CD4-positive, CD25-positive, alpha-beta regulatory T cell (primary cell): Measurements from ENCODE around the gene TPP2. TPM values are rescaled to one million over a fixed set of nuclear protein-coding genes. Genes with fewer than 3 reads are reported as not detected.

Experiments used
- ATAC-seq, 2 donors: fragments of 150-1000 bp; cut with Tn5 transposase; one replicate each; pipeline ENCODE4 v1.10.0; 2021; ENCODE audit warnings: low read depth in 2 of 2, moderate number of reproducible peaks in 2 of 2, moderate library complexity in 1 of 2
- DNase-seq, 3 donors: peaks; one replicate each; pipeline versions ENCODE4 v3.0.0 to v3.0.0-alpha.2; 2012 to 2022; ENCODE audit warnings: mixed read lengths in 1 of 3
- H3K27ac ChIP-seq: one replicate; pipeline ENCODE4 v1.7.0; 2013; ENCODE audit warnings: mild to moderate bottlenecking, low read length; ENCODE audit not compliant: insufficient read depth, poor library complexity, severe bottlenecking
- H3K27me3 ChIP-seq: one replicate; pipeline ENCODE4 v1.7.0; 2013; ENCODE audit warnings: low read length; ENCODE audit not compliant: control insufficient read depth, insufficient read depth
- H3K36me3 ChIP-seq: one replicate; pipeline ENCODE4 v1.7.0; 2013; ENCODE audit warnings: mild to moderate bottlenecking, low read length, moderate library complexity; ENCODE audit not compliant: control insufficient read depth, insufficient read depth
- H3K4me1 ChIP-seq: 2 replicates; pipeline ENCODE4 v1.7.0; 2013; ENCODE audit warnings: mild to moderate bottlenecking, low read length; ENCODE audit not compliant: insufficient read depth, control insufficient read depth, poor library complexity, severe bottlenecking
- H3K4me3 ChIP-seq: one replicate; pipeline ENCODE4 v1.7.0; 2013; ENCODE audit warnings: low read depth, mild to moderate bottlenecking, low read length, moderate library complexity
- H3K9me3 ChIP-seq, 2 experiments: 1 replicate in 1 of 2; 2 replicates in 1 of 2; pipeline ENCODE4 v1.7.0; 2013; ENCODE audit warnings: low read length in 2 of 2, mild to moderate bottlenecking in 1 of 2, moderate library complexity in 1 of 2; ENCODE audit not compliant: control insufficient read depth in 2 of 2
- H3K27ac Mint-ChIP-seq, 3 donors: one replicate each; pipeline ENCODE4 v1.8.0; 2020 to 2022; ENCODE audit warnings: mild to moderate bottlenecking in 3 of 3, mixed read lengths in 3 of 3, moderate library complexity in 2 of 3
- H3K27me3 Mint-ChIP-seq: one replicate; pipeline ENCODE4 v1.8.0; 2022; ENCODE audit warnings: mild to moderate bottlenecking, mixed read lengths
- H3K36me3 Mint-ChIP-seq: one replicate; pipeline ENCODE4 v1.8.0; 2020; ENCODE audit warnings: mixed read lengths
- H3K4me1 Mint-ChIP-seq, 4 donors: one replicate each; pipeline ENCODE4 v1.8.0; 2020 to 2022; ENCODE audit warnings: mixed read lengths in 4 of 4, mild to moderate bottlenecking in 1 of 4
- H3K4me3 Mint-ChIP-seq, 4 donors: one replicate each; pipeline ENCODE4 v1.8.0; 2020 to 2022; ENCODE audit warnings: mild to moderate bottlenecking in 4 of 4, mixed read lengths in 4 of 4, moderate library complexity in 3 of 4
- H3K9me3 Mint-ChIP-seq, 7 donors: one replicate each; pipeline ENCODE4 v1.8.0; 2020 to 2022; ENCODE audit warnings: mixed read lengths in 7 of 7, mild to moderate bottlenecking in 3 of 7, moderate library complexity in 2 of 7
- polyA plus RNA-seq, 4 donors: library from polyadenylated mRNA; unstranded; fragments of 300-500 nt; fragmentation: Illumina TruSeq; gene quantifications; one replicate each; pipeline ENCODE4 v1.2.3, GENCODE V29; 2021
- total RNA-seq: library from RNA; stranded (reverse); gene quantifications from one replicate; pipeline ENCODE4 v1.2.3, GENCODE V29; 2022

TPP2 gene
- total and polyA plus RNA-seq, 5 donors from 2014 or later: 59.1 to 128 (median 72.8) TPM

GRCh38 chr13:102617697-102618350, 21.0 kb downstream of the TPP2 start:
- Histone ChIP-seq H3K4me1 (no peaks in the 10 kb centered on the region), H3K36me3 (peaks cover 86% of the 10 kb centered on the region), H3K27me3 (no peaks in the 10 kb centered on the region), H3K4me3 (no peak overlapping the region), H3K9me3 (no peaks in the 10 kb centered on the region), H3K27ac (no peak overlapping the region)
- H3K36me3 Mint-ChIP-seq: peaks cover 42% of the 10 kb centered on the region
- H3K9me3 Mint-ChIP-seq: no peaks in the 10 kb centered on the region
- H3K4me3 Mint-ChIP-seq: no peak overlapping the region
- no peak for DNase-seq
- no peak overlapping the region for H3K27ac Mint-ChIP-seq
- no peaks in the 10 kb centered on the region for H3K27me3 Mint-ChIP-seq
- no peak for ATAC-seq
- H3K4me1 Mint-ChIP-seq: peaks cover 19 to 24% (median 23%) of the 10 kb centered on the region in 4 donors

- peaks cover 91% of the 10 kb centered on the region for H3K36me3 ChIP-seq
- H3K4me3 Mint-ChIP-seq: no peak overlapping the region
- H3K9me3 ChIP-seq: no peaks in the 10 kb centered on the region
- no peaks in the 10 kb centered on the region for H3K27me3 Mint-ChIP-seq
- no peak overlapping the region for H3K4me3 ChIP-seq
- no peak overlapping the region for H3K27ac Mint-ChIP-seq
- H3K9me3 Mint-ChIP-seq: no peaks in the 10 kb centered on the region
- peaks cover 9 to 12% (median 11%) of the 10 kb centered on the region in 4 donors for H3K4me1 Mint-ChIP-seq
- H3K27ac ChIP-seq: no peak overlapping the region
- DNase-seq (no peak), ATAC-seq (no peak)
- no peaks in the 10 kb centered on the region for H3K27me3 ChIP-seq
- no peaks in the 10 kb centered on the region for H3K4me1 ChIP-seq
- H3K36me3 Mint-ChIP-seq: peaks cover 43% of the 10 kb centered on the region
These were observed 23.7 kb downstream of the TPP2 start for GRCh38 chr13:102620516-102620915.

DNA sequence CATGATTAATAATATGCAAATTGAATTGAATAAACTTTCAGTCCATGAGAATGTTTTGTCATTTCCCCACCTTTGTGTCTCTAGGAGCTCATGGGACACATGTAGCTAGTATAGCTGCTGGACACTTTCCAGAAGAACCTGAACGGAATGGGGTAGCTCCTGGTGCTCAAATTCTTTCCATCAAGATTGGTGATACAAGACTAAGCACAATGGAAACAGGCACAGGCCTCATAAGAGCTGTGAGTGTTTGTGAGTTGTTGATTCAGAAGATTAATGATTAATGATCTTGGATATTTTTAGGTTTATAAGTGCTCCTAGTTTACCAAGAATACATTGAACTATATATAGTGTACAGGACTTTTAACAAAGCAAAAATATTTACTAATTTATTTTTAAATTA, 30.1 kb downstream of the TPP2 start:
- Mint-ChIP-seq H3K9me3 (no peaks in the 10 kb centered on the region), H3K27me3 (no peaks in the 10 kb centered on the region), H3K27ac (peak overlapping the region in 1 of 3 donors; percentile 66), H3K4me1 (peaks cover 4 to 26% (median 7%) of the 10 kb centered on the region in 4 donors), H3K4me3 (no peak overlapping the region), H3K36me3 (peaks cover 35% of the 10 kb centered on the region)
- no peak overlapping the region for H3K4me3 ChIP-seq
- peaks cover 89% of the 10 kb centered on the region for H3K36me3 ChIP-seq
- no peaks in the 10 kb centered on the region for H3K27me3 ChIP-seq
- no peak for DNase-seq
- no peaks in the 10 kb centered on the region for H3K9me3 ChIP-seq
- H3K27ac ChIP-seq: no peak overlapping the region
- no peak for ATAC-seq
- H3K4me1 ChIP-seq: no peaks in the 10 kb centered on the region

GRCh38 chr13:102628559-102628958, 31.8 kb downstream of the TPP2 start:
- peaks cover 6 to 25% (median 7%) of the 10 kb centered on the region in 4 donors for H3K4me1 Mint-ChIP-seq
- H3K27ac ChIP-seq: no peak overlapping the region
- H3K4me3 ChIP-seq: no peak overlapping the region
- H3K9me3 Mint-ChIP-seq: no peaks in the 10 kb centered on the region
- no peaks in the 10 kb centered on the region for H3K9me3 ChIP-seq
- H3K27me3 ChIP-seq: no peaks in the 10 kb centered on the region
- peak overlapping the region in 2 of 3 donors; percentile 26 to 76 for H3K27ac Mint-ChIP-seq
- H3K4me1 ChIP-seq: no peaks in the 10 kb centered on the region
- no peak overlapping the region for H3K4me3 Mint-ChIP-seq
- peaks cover 32% of the 10 kb centered on the region for H3K36me3 Mint-ChIP-seq
- peaks cover 83% of the 10 kb centered on the region for H3K36me3 ChIP-seq
- no peak for DNase-seq
- ATAC-seq: no peak
- no peaks in the 10 kb centered on the region for H3K27me3 Mint-ChIP-seq

GRCh38 chr13:102631198-102631597, 34.4 kb downstream of the TPP2 start:
- peaks cover 51% of the 10 kb centered on the region for H3K36me3 Mint-ChIP-seq
- no peaks in the 10 kb centered on the region for H3K4me1 ChIP-seq
- H3K4me3 ChIP-seq: no peak overlapping the region
- H3K27ac ChIP-seq: no peak overlapping the region
- no peaks in the 10 kb centered on the region for H3K9me3 ChIP-seq
- no peaks in the 10 kb centered on the region for H3K27me3 ChIP-seq
- no peak for DNase-seq
- no peaks in the 10 kb centered on the region for H3K9me3 Mint-ChIP-seq
- H3K4me1 Mint-ChIP-seq: peaks cover under 1 to 17% (median 8%) of the 10 kb centered on the region in 4 donors
- H3K27ac Mint-ChIP-seq: no peak overlapping the region
- ATAC-seq: no peak
- H3K36me3 ChIP-seq: peaks cover 89% of the 10 kb centered on the region
- no peak overlapping the region for H3K4me3 Mint-ChIP-seq
- no peaks in the 10 kb centered on the region for H3K27me3 Mint-ChIP-seq

- Mint-ChIP-seq H3K36me3 (peaks cover 76% of the 10 kb centered on the region), H3K4me1 (peaks cover 3 to 13% (median 5%) of the 10 kb centered on the region in 4 donors), H3K27ac (peak overlapping the region in 1 of 3 donors; percentile 79), H3K9me3 (no peaks in the 10 kb centered on the region), H3K27me3 (no peaks in the 10 kb centered on the region), H3K4me3 (no peak overlapping the region)
- no peak for ATAC-seq
- H3K4me3 ChIP-seq: no peak overlapping the region
- H3K9me3 ChIP-seq: no peaks in the 10 kb centered on the region
- H3K4me1 ChIP-seq: no peaks in the 10 kb centered on the region
- no peaks in the 10 kb centered on the region for H3K27me3 ChIP-seq
- H3K36me3 ChIP-seq: peaks cover 96% of the 10 kb centered on the region
- DNase-seq: no peak
- H3K27ac ChIP-seq: no peak overlapping the region
These were observed 42.0 kb downstream of the TPP2 start for GRCh38 chr13:102638741-102639140.

GRCh38 chr13:102642029-102642428, 45.2 kb downstream of the TPP2 start:
- Mint-ChIP-seq H3K36me3 (peaks cover 61% of the 10 kb centered on the region), H3K27me3 (no peaks in the 10 kb centered on the region), H3K27ac (peak overlapping the region in 1 of 3 donors; percentile 67), H3K4me3 (no peak overlapping the region), H3K4me1 (peaks cover 3 to 7% (median 6%) of the 10 kb centered on the region in 4 donors), H3K9me3 (no peaks in the 10 kb centered on the region)
- DNase-seq (no peak), ATAC-seq (no peak)
- Histone ChIP-seq H3K27ac (no peak overlapping the region), H3K4me3 (no peak overlapping the region), H3K36me3 (peaks cover 97% of the 10 kb centered on the region), H3K9me3 (no peaks in the 10 kb centered on the region), H3K4me1 (no peaks in the 10 kb centered on the region), H3K27me3 (no peaks in the 10 kb centered on the region)

- no peaks in the 10 kb centered on the region for H3K9me3 Mint-ChIP-seq
- no peak overlapping the region for H3K27ac ChIP-seq
These were observed 45.7 kb downstream of the TPP2 start for GRCh38 chr13:102642475-102642874.

More at GRCh38 chr13:102642475-102642874, 45.7 kb downstream of the TPP2 start:
- Mint-ChIP-seq H3K27me3 (no peaks in the 10 kb centered on the region), H3K4me3 (no peak overlapping the region), H3K27ac (no peak overlapping the region), H3K4me1 (peaks cover 3 to 7% (median 6%) of the 10 kb centered on the region in 4 donors), H3K36me3 (peaks cover 56% of the 10 kb centered on the region)
- peaks cover 97% of the 10 kb centered on the region for H3K36me3 ChIP-seq
- H3K4me3 ChIP-seq: no peak overlapping the region
- no peaks in the 10 kb centered on the region for H3K4me1 ChIP-seq
- DNase-seq (no peak), ATAC-seq (no peak)
- no peaks in the 10 kb centered on the region for H3K27me3 ChIP-seq
- no peaks in the 10 kb centered on the region for H3K9me3 ChIP-seq
